Stimulated activated CD4-positive, alpha-beta T cell treated with anti-CD3 and anti-CD28 coated beads, Interleukin-1b, Interleukin-23, amount 100 ng/mL, for 4 hours (primary cell): ENCODE data around the gene CA14.
"Not testable (repeated sequence)": the region's sequence is repeated elsewhere in the genome, so short reads cannot be mapped to it uniquely, and the experiment has no call there.

Experiments
- DNase-seq, 2 donors: peaks; one replicate each; pipeline ENCODE4 v3.0.0-alpha.2; 2020; ENCODE audit warnings: low read depth in 2 of 2

CA14 gene

DNA sequence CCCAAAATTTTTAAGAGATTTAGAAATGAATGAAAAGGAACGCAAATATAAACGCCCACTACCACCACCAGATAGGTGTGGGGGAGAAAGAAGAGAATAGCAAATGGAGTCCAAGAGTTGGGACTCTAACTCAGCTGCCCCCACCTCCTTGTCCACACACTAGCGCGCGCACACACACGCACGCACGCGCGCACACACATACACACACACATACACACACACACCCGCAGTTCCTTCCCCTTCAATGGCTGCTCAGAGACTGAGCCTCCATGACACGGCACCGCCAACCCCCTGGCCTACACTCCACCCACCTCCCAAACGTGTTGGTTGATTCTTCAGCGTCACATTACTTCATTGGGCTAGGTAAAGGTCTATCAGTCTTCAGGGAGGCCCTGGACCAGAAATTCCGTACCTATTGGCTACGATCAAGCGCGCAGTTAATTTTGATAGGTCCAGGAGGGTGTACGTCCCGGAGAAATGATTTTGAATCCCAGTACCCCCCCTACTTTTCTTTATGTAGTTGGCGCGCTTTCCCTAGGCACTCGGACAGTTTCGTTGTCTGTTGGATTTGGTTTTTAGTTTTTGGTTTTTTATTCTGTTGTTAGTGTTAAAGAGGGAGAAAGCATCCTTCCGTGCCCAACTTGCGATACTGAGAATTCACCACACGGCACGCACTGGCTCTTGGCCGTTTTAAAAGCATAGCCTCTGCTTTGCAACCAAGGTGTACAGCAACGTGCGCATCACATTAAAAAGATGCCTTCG lies 21.5 kb upstream of the CA14 start, which contains the start of gene ANP32E:
ANP32E (minus strand) TSS at position 261 of the 762 bp plus-strand sequence. CDS start 326 bp downstream, outside the sequence.
- peak; percentile 79 to 85 for DNase-seq

DNA sequence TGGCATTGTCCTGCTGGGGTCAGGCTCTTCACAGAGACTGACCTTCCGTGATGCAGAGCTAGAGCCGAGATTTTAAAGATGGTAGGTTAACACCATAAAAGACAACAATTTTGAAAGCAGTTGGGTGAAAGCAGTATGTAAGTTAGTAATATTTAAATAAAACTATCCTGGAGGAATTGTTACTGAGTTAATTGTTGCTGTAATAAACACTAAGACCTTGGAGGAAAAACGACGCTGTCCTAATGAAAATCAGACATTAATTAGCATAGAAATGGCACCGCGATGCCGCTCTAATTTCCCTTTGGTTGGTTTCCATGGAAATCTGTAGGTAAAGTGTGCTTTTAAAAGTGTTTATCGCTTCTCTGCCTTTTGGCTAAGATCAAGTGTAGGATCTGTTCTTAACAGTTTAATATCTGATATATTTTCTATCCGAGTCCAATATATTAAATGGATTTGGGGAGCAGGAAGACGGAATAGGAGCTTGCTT lies 20.9 kb upstream of the CA14 start:
- no peak for DNase-seq

DNA sequence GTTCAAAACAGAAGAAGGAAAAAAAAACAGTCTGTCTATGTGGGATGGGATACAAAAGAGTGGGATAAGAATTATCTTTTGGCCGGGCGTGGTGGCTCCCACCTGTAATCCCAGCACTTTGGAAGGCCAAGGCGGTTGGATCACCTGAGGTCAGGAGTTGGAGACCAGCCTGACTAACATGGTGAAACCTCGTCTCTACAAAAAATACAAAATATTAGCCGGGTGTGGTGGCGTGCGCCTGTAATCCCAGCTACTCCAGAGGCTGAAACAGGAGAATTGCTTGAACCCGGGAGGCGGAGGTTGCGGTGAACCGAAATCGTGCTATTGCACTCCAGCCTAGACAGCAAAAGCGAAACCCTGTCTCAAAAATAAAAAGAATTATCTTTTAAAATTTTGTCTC lies 20.4 kb upstream of the CA14 start:
- not testable (repeated sequence) for DNase-seq

DNA sequence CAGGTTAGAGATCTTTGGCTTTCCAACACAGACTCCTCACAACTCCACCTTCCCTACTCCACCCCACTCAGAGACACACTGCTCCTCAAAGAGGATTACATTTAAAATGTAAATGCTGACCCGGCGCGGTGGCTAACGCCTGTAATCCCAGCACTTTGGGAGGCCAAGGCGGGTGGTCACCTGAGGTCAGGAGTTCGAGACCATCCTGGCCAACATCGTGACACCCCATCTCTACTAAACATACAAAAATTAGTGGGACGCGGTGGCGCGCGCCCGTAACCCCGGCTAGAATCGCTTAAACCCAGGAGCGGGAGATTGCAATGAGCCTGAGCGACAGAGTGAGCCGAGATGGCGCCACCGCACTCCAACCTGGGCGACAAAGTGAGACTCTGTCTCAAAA lies 19.8 kb upstream of the CA14 start:
- no peak for DNase-seq

DNA sequence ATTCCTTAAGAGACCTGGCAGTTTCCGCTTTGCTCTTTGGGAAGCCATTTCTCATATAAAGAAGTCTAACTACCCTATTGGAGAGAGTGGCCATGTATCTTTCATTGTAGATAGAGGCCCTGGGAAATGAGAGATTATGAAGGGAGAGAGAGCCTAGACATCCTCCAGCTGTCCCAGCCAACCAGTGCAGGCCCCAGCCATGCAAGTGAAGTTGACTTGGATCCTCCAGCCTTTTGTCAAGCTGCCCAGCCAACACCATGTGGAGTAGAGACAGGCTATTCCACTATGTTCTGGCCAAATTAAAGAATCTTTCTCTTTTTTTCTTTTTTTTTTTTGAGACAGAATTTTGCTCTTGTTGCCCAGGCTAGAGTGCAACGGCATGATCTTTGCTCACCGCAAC lies 14.6 kb upstream of the CA14 start:
- no peak for DNase-seq

DNA sequence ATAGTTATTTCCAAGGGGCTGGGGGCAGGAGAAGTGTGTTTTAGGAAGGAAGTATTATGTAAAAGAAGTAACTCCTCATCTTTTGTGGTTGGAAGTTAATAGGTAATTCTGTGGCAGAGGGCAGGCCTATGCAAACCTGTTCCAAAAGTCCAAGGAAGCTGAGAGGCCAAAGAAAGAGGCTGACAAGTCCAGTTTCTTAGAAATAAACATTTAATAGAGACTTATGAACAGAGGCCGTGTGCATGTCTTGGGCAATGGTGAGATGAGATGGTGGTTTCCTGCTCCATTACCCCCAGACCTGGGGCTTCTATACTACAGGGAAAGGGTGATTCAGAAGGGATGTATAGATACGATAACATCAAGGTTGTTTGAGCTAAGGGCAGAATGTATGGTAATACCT lies 7.6 kb upstream of the CA14 start:
- DNase-seq, result no peak

DNA sequence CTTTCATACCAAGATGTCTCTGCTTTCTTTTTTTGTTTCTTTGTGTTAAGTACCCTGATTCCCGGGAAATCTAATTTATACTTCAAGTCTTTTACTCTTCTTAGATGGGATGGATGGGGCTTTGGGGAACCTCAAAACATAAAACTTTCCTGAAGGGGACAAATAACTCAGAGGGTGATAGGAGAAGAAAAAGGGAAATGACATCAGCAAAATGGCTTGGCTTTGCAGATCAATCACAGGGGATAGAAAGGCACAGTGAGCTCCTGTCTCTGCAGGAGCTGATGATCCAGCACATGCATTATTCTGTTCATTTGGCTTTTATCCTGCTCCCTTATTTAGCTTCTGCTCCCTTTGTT lies 1.4 kb upstream of the CA14 start:
- DNase-seq, result no peak

DNA sequence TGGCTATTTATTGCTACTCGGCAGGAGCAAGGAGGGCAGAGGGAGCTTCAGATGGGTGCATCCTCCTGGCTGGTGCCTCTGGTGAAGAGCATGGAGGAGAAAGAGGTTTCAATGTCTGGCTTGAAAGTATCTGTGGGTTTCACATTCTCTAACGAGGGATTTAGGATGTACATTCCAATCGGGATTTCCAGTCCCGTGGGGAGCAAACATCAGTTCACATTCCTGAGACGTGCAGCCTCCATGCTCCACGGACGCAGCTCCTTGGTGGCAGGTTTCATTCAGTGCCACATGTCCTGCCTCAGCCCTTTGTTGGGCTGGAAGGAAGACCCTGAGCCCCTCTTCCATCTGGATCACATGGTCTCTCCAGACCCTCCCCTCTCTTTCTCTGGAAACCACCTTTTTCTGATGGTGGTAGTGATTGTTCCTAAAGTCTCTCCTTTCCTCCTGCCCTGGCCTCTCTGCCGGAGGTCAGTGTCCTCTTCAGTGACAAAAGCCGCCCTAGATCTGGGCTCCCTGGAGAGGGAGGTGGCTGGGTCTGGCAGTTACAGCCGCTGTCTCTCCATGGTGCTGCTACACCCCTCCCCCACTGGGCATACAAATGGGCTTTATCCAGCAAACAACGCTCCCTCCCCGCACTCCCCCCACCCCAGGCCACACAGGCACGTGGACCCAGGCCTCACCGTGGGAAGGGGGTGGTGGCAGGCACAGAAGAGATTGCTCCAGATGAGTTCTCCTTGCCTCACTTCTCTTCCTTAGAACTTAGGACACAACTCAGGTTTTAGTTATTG lies 826 bp upstream of the CA14 start:
- no peak for DNase-seq

DNA sequence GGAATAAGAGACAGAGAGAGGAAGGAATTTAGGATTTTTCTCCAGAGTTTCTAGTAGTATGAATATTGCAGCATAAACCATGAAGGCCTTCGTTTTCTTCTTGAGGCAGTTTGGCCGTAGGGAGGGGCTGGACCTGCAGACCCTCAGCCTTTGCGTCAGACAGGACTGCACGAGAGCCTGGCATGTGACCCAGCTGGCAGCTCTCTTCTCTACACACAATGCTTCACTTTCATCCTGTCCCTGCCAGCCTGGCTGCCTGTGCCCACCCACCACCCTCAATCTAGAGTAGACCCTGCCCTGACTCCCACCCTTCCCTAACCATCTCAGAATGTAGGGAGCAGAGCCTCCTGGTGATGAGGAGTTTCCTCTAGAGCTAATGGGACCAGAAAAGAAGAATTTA lies 1.6 kb downstream of the CA14 start:
- no peak for DNase-seq

DNA sequence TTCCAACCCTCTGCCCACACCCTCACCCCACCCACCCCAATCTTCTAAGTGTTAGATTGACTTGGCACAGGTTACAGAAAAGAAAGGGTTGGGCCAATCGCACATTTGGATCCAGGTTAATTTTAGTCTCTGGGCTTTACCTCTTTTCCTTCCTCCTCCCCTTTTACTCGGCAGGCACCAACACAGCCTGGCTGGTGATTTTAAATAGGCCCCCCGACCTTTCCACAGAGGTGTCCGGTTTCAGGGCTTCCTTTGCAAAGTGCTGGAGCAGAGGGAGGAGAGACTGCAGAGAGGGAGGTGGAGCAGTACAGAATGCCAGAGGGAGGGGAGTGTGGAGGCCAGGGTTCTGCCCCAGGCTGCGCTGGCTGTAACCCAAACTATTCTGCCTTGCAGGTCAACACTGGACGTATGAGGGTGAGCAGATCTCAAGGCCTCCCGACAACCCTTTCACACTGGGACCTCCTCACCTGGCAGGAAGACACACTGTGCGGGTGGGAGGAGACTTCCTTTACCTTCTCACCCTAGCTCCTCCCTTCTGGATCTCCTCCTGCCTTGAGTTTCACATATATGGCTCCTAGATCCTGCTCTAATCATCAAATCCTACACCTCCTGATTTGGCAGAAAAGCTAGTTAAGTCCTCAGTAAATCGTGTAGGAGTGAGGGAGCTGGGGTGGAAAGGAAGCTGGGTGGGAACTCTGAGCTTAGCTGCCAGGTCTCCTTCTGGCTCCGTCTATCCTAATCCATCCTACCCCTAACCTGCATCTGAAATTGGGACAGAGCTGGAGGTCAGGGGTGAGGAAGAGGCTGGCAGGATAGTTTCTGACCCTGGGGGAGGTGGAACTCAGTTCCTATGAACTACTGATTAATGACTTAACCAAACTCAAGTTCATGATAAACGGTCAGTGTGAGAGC lies 2.4 kb downstream of the CA14 start:
- DNase-seq, result no peak

DNA sequence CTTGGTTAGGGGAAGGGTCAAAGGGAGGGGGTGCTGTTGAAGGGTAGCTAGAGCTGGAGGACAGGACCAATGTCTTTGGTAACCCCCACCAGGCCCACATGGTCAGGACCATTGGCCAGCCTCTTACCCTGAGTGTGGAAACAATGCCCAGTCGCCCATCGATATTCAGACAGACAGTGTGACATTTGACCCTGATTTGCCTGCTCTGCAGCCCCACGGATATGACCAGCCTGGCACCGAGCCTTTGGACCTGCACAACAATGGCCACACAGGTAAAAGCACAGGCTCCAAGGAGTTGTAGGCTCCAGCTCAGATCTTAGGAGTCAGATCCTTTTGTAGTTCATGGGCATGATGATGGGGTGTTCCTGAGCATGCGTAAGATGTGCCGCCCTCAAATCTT lies 3.8 kb downstream of the CA14 start:
- no peak for DNase-seq

DNA sequence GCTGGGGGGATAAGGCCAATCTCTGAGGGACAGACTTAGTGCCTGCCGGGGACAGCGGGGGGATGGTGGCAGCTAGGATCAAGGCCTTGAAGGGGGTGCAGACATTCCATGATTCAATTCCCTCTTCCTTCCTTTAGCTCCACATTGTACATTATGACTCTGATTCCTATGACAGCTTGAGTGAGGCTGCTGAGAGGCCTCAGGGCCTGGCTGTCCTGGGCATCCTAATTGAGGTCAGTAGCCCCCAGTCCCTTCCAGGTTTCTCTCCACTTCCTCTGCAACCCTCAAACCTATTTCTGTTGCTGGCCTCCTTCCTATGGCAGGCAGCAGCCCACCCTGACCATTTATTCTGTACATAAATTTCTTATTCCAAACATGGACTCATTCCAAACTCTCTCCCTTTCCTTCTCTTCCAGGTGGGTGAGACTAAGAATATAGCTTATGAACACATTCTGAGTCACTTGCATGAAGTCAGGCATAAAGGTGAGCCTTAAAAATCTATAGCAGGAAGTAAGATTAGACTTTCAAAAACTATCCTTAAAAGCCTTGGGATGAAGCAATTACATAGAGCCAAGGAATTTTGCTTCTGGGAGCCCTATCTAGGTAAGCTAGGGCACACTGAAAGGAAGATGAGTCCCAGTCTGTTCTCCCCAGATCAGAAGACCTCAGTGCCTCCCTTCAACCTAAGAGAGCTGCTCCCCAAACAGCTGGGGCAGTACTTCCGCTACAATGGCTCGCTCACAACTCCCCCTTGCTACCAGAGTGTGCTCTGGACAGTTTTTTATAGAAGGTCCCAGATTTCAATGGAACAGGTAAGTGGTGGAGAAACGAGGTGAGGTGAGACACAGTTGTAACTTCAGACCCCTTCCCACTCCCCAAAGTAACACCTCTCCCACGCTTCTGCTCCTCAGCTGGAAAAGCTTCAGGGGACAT lies 5.1 kb downstream of the CA14 start:
- no peak for DNase-seq

DNA sequence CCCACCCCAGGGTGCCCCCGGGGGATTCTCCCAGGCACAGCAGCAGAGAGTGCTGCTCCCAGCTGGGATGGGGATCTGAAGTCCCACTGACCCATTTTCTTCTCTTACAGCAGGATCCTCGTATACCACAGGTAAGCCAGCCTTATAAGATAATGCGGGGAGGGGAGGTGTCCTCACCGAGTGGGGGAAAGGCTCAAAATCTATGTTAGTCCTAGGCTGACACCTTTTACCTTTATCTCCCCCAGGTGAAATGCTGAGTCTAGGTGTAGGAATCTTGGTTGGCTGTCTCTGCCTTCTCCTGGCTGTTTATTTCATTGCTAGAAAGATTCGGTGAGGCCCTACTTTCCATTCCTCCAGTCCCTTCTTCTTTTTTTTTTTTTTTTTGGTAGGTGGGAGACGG lies 6.0 kb downstream of the CA14 start:
- no peak for DNase-seq

DNA sequence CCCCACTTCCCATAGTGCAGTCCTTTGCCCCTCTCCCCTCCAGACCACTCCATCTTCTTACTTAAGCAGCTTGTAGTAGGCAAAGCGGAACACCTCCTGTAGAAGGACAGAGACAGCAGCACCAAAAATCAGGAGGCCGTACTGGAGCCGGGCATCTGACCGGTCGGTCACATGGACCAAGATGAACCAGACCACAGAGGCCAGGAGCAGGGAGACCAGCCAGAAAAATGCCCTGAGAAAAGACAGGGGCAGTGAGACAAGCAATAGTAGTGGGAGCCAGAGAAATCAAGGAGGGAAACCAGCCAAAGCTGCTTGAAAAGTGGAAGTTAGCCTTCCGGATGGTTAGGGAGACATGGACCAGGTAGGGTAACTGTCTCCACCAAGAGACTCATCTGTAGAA lies 10.3 kb downstream of the CA14 start:
- no peak for DNase-seq

DNA sequence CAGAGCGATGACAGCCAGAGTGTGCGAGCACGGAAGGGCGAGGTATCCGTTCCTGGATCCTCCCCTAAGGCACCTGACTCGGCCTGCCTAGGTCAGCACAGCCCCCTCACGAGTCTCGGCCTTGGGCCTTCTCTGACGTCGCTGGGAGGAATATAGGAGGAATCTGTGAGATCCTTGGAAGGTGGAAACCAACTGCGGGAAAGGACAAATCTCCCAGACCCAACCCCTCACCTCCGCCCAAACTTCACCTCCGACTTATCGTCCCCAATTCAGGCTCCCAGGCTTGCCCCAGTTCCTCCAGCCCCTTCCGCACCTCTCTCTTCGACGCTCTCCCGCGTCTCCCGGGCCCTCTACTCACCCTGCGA lies 10.7 kb downstream of the CA14 start:
- peak in 1 of 2 donors; percentile 9 for DNase-seq

DNA sequence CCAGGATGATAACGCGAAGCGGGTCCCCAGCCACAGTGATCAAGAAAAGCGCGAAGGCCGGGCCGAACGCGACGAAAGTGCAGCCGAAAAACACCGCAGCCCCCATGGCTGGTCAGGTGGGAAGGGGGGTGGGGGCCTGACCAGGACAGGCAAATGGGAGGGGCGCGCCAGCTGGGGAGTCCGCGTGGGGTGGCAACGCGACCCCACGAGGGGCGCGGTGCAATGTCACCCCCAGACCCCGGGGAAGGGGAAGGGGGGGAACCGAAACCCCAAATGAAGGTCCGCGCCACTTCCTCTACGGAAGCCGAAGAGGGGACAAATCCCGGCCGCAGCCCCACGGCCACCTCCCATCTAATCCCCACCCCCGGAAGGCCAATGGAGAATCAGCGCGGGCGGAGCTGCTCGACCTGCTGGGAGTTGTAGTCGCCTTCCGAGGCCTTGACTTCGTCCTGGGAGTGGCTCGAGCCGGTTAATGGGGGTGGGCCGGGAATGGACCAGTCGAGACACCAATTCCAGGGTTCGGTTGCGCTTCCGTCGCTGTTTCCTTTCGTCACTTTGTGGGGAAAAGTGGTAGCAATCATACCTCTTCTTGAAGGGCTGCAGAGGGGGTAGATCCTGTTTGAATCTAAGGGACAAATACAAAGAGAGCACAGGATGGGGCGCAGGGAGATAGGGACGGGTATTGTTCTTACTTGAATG lies 11.3 kb downstream of the CA14 start, which contains the start of gene APH1A:
APH1A (minus strand) TSS at position 312 of the 699 bp plus-strand sequence; CDS start at position 106, 206 bp downstream.
- peak; percentile 82 to 84 for DNase-seq

DNA sequence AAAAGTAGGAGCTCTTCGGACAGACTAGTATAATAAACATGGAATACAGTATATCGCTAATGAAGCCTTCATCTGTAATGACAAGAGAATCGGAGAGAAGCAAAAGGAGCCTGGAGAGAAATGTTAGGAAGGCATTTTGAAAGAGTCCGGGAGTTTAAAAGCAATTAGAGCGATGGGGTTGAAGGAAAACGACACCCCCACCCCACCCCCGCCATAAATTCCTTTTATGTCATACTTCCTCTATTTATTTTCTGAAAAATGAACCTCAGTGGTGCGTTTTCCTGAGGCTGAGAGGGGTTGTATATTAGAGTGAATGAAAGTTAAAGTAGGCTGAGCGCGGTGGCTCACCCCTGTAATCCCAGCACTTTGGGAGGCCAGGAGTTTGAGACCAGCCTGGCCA lies 11.9 kb downstream of the CA14 start:
- DNase-seq, result no peak

DNA sequence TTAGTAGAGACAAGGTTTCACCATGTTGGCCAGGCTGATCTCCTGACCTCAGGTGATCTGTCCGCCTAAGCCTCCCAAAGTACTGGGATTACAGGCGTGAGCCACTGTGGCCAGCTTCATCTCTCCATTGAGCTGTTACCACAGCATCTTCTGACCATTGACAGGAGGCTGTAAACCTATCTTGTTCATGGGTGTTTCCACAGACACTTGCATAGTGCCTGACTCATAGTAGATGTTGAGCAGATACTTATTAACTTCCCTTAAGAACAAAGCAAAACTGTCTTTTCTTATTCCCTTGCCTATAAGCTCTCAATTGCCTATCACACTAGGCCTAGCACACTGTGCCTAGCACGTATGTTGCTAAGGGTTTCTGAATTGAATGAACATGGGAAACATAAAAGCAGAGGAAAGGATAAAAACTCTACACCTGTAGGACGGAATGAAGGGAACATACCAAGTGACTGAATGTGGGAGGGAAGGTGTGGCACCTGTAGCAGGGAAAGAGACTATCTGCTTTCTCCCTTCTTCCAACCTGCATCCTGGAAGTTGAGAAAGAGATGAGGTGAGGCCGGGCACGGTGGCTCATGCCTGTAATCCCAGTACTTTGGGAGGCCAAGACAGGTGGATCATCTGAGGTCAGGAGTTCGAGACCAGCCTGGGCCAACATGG lies 13.9 kb downstream of the CA14 start:
- DNase-seq, result no peak

DNA sequence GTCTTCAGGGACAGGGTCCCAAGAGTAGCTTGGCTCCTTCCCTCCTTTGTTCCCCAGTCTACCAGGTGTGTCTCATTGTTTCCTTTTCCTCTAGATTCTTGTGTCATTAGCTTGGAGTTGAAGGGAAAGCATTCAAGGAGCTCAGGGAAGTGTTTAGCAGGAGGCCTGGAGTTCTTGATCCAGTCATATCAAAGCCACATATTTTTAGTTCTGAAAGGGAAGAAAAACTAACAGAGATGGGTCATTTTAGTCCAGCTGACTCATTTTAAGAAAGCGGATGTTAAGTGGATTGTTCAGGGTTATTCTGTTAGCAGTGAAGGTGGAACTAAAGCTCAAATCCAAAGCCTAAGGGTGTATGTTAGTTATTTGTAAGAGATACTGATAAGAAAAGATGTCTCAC lies 15.7 kb downstream of the CA14 start:
- no peak for DNase-seq
